Nephron progenitor cell (in vitro differentiated cells): ENCODE data around the gene TUBD1.
A peak's percentile ranks its signal among the peaks of the same experiment; 100 is the strongest.
"Not testable (repeated sequence)": the region's sequence is repeated elsewhere in the genome, so short reads cannot be mapped to it uniquely, and the experiment has no call there.

ENCODE experiments used
- DNase-seq: peaks from one replicate; pipeline ENCODE4 v3.0.0; 2021
- H3K27ac Mint-ChIP-seq: 2 replicates; pipeline ENCODE4 v1.8.0; 2021; ENCODE audit warnings: mild to moderate bottlenecking, moderate library complexity, mixed read lengths
- H3K27me3 Mint-ChIP-seq: 2 replicates; pipeline ENCODE4 v1.8.0; 2021; ENCODE audit warnings: mild to moderate bottlenecking, low read depth, mixed read lengths; ENCODE audit not compliant: poor library complexity
- H3K36me3 Mint-ChIP-seq: 2 replicates; pipeline ENCODE4 v1.8.0; 2021; ENCODE audit warnings: low read depth, mixed read lengths
- H3K4me1 Mint-ChIP-seq: 2 replicates; pipeline ENCODE4 v1.8.0; 2021; ENCODE audit warnings: mixed read lengths
- H3K4me3 Mint-ChIP-seq: 2 replicates; pipeline ENCODE4 v1.8.0; 2021; ENCODE audit warnings: mild to moderate bottlenecking, moderate library complexity, mixed read lengths
- H3K9me3 Mint-ChIP-seq: 2 replicates; pipeline ENCODE4 v1.8.0; 2021; ENCODE audit warnings: mild to moderate bottlenecking, moderate library complexity, mixed read lengths
- CTCF ChIP-seq: fragments of 200-600 bp; sonication (generic); IDR thresholded peaks from 2 replicates; pipeline ENCODE4 v1.5.0; 2021; ENCODE audit warnings: antibody characterized with exemption

The TUBD1 gene

GRCh38 chr17:59877965-59878364, 14.8 kb downstream of the TUBD1 start:
- no peak overlapping the region for H3K4me3 Mint-ChIP-seq
- peak overlapping the region; percentile 40 for H3K27ac Mint-ChIP-seq
- no peaks in the 10 kb centered on the region for H3K9me3 Mint-ChIP-seq
- no peaks in the 10 kb centered on the region for H3K4me1 Mint-ChIP-seq
- H3K27me3 Mint-ChIP-seq: no peaks in the 10 kb centered on the region
- DNase-seq: no peak
- H3K36me3 Mint-ChIP-seq: peaks cover 40% of the 10 kb centered on the region
- TF ChIP-seq CTCF: no peak

GRCh38 chr17:59876107-59876506, 16.6 kb downstream of the TUBD1 start:
- Mint-ChIP-seq H3K9me3 (no peaks in the 10 kb centered on the region), H3K4me3 (no peak overlapping the region), H3K4me1 (no peaks in the 10 kb centered on the region), H3K36me3 (peaks cover 42% of the 10 kb centered on the region), H3K27me3 (no peaks in the 10 kb centered on the region), H3K27ac (peak overlapping the region; percentile 25)
- DNase-seq: no peak
- TF ChIP-seq CTCF: no peak

GRCh38 chr17:59874376-59874775, 18.4 kb downstream of the TUBD1 start:
- TF ChIP-seq CTCF: no peak
- no peaks in the 10 kb centered on the region for H3K4me1 Mint-ChIP-seq

GRCh38 chr17:59873414-59873813, 19.3 kb downstream of the TUBD1 start:
- peaks cover 54% of the 10 kb centered on the region for H3K36me3 Mint-ChIP-seq
- DNase-seq, H3K4me1 Mint-ChIP-seq: not testable (repeated sequence)

More at GRCh38 chr17:59874376-59874775, 18.4 kb downstream of the TUBD1 start:
- H3K27me3 Mint-ChIP-seq: no peaks in the 10 kb centered on the region
- no peak overlapping the region for H3K4me3 Mint-ChIP-seq
- H3K9me3 Mint-ChIP-seq: no peaks in the 10 kb centered on the region
- no peak overlapping the region for H3K27ac Mint-ChIP-seq
- H3K36me3 Mint-ChIP-seq: peaks cover 46% of the 10 kb centered on the region
- no peak for DNase-seq

GRCh38 chr17:59872351-59872750, 20.4 kb downstream of the TUBD1 start:
- Mint-ChIP-seq H3K27me3 (no peaks in the 10 kb centered on the region), H3K36me3 (peaks cover 49% of the 10 kb centered on the region), H3K4me1 (no peaks in the 10 kb centered on the region), H3K4me3 (no peak overlapping the region), H3K27ac (no peak overlapping the region), H3K9me3 (no peaks in the 10 kb centered on the region)
- TF ChIP-seq CTCF: no peak
- DNase-seq: no peak

More at GRCh38 chr17:59873414-59873813, 19.3 kb downstream of the TUBD1 start:
- not testable (repeated sequence) for H3K27me3 Mint-ChIP-seq, H3K4me3 Mint-ChIP-seq, H3K27ac Mint-ChIP-seq, H3K9me3 Mint-ChIP-seq

GRCh38 chr17:59870482-59870881, 22.3 kb downstream of the TUBD1 start:
- no peaks in the 10 kb centered on the region for H3K9me3 Mint-ChIP-seq
- peaks cover 3% of the 10 kb centered on the region for H3K27me3 Mint-ChIP-seq
- no peak for DNase-seq
- H3K36me3 Mint-ChIP-seq: peaks cover 42% of the 10 kb centered on the region
- peak overlapping the region; percentile 64 for H3K27ac Mint-ChIP-seq
- no peak overlapping the region for H3K4me3 Mint-ChIP-seq
- TF ChIP-seq CTCF: no peak
- no peaks in the 10 kb centered on the region for H3K4me1 Mint-ChIP-seq
